Colonic mucosa (tissue), 4 donors: ENCODE data around the gene MIB1. TPM values are rescaled to one million over a fixed set of nuclear protein-coding genes. Genes with fewer than 3 reads are reported as not detected.

Experiments
- DNase-seq: peaks from one replicate; pipeline ENCODE4 v3.0.0-alpha.2; 2020
- H3K27ac ChIP-seq: fragments of 200-600 bp; one replicate; pipeline ENCODE4 v1.8.0; 2021
- H3K27me3 ChIP-seq: fragments of 200-600 bp; one replicate; pipeline ENCODE4 v1.8.0; 2021
- H3K36me3 ChIP-seq: fragments of 200-600 bp; one replicate; pipeline ENCODE4 v1.8.0; 2021
- H3K4me1 ChIP-seq: fragments of 200-600 bp; one replicate; pipeline ENCODE4 v1.8.0; 2021; ENCODE audit warnings: mild to moderate bottlenecking
- H3K4me3 ChIP-seq: fragments of 200-600 bp; one replicate; pipeline ENCODE4 v1.8.0; 2021
- H3K9ac ChIP-seq, 2 donors: one replicate each; pipeline ENCODE4 v1.7.0; 2013; ENCODE audit warnings: control low read depth in 2 of 2, low read depth in 2 of 2, low read length in 2 of 2
- H3K9me3 ChIP-seq: fragments of 200-600 bp; one replicate; pipeline ENCODE4 v1.8.0; 2021
- intact Hi-C: fragments of 100-400 bp; cut with DNase I; formaldehyde crosslinking; loops from one replicate; pipeline ENCODE4 v1.14.1; 2022
- total RNA-seq, 2 donors: library from RNA; stranded (reverse); fragmentation: NEBNext Ultra II Directional in 1 of 2; extraction: Animal tissue kit (Norgen Biotek cat#: 25700) in 1 of 2; gene quantifications; one replicate each; pipeline ENCODE4 v1.2.1, GENCODE V29; 2021
- TF ChIP-seq, protein P1 (sequence below): fragments of 200-600 bp; IDR thresholded peaks from one replicate; pipeline ENCODE4 v1.8.0; 2022; ENCODE audit warnings: antibody characterized with exemption, mild to moderate bottlenecking
- donor health status: healthy.
- donor health status: DM: no; HTN: no; CAD: no.
- donor health status: DM: no; HTN: no; CAD: no.

Gene MIB1
- 10 to 100 TPM; 23.4 to 39.3 TPM for total RNA-seq

DNA sequence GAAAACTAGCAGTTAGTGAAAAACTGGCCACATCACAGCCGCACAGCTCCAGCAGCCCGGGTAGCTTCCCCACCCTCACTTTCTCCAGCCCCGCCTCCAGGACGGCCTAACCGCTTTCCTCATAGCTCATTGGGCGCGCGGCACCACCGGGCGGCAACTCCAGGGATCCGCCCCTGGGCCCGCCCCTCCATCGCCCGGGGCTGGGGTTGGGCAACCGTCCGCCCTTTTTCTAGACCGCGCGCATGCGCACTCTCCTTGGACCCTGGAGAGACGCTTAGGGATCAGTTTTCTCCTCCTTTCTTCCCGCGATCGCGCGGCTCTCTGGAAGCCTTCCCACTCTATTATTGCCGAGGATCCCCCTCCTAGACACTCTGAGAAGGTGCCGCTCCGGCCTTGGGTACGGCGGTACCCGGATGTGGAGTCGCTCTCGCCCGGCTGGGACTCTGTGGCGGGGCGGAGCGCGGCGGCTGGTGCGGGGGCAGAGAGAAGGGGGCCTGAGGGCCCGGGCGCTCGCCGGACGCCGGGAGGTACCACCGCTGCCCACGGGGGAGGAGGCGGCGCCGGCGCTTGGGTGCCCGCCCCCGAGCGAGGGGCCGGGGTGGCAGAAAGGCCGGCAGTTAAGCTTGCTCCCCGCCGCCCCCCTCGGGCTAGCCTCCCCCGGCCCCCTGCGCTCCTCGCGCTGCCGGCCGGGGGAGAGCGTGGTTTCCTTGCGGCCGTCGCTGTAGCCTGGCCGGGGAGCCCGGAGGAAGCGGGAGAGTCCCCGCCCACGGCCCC lies at the start of gene MIB1:
Gene MIB1, plus strand, starts transcription at position 255 of the 774 bp plus-strand sequence. CDS start 792 bp downstream, outside the sequence.
- Histone ChIP-seq H3K27me3 (no peaks in the 10 kb centered on the region), H3K27ac (peak within 1 kb of the TSS; percentile 99), H3K9me3 (no peaks in the 10 kb centered on the region), H3K36me3 (no peaks in the 10 kb centered on the region), H3K4me1 (no peaks in the 10 kb centered on the region), H3K9ac (peak within 1 kb of the TSS; percentile 83 to 89), H3K4me3 (peak within 1 kb of the TSS; percentile 88)
- intact Hi-C loops: loop anchor here (5.0 kb wide), 1 partner anchor 128 kb away; the partner anchor contains the start of gene SNRPD1
- TF ChIP-seq, protein P1, sequence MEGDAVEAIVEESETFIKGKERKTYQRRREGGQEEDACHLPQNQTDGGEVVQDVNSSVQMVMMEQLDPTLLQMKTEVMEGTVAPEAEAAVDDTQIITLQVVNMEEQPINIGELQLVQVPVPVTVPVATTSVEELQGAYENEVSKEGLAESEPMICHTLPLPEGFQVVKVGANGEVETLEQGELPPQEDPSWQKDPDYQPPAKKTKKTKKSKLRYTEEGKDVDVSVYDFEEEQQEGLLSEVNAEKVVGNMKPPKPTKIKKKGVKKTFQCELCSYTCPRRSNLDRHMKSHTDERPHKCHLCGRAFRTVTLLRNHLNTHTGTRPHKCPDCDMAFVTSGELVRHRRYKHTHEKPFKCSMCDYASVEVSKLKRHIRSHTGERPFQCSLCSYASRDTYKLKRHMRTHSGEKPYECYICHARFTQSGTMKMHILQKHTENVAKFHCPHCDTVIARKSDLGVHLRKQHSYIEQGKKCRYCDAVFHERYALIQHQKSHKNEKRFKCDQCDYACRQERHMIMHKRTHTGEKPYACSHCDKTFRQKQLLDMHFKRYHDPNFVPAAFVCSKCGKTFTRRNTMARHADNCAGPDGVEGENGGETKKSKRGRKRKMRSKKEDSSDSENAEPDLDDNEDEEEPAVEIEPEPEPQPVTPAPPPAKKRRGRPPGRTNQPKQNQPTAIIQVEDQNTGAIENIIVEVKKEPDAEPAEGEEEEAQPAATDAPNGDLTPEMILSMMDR: no peak
- DNase-seq: peak; percentile 99

DNA sequence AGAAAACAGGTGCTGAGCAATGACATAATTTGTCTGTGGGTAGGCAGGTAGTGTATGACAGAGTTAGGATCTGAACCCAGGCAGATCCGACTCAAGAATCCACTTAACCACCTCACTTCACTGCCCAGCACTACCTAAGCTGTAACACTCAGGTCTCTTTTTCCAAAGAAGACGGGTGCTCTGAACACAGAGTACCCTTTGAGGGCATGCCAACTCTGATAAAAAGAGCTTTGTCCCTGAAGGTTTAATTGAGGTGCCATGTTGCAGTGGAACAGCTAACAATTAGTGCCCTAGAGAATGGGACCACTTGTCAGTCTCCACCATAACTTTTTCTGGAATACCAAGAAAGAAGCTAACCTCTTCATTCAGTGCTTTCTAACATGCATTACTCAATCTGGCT lies 47.3 kb upstream of the MIB1 start:
- Histone ChIP-seq H3K4me3 (no peak overlapping the region), H3K36me3 (peaks cover 7% of the 10 kb centered on the region)
- intact Hi-C loops: no loop called here

DNA sequence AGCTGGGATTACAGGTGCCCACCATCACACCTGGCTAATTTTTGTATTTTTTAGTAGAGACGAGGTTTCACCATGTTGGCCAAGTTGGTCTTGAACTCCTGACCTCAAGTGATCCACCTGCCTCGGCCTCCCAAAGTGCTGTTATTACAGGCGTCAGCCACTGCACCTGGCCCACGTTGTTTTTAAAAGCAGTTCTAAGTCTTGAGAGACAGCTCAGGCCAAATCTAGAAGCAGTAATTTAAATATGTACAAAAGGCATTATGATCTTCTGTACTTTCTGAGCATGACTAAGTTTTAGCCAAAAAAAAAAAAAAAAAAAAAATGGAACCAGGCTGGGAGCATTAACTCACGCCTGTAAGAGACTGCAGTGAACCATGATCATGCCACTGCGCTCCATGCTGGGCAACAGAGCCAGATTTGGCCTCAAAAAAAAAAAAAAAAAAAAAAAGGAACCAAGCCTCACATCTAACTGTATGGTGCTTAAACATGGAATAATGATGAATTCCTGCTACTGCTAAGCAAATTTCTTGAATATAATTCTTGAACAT lies 40.0 kb upstream of the MIB1 start:
- no peak overlapping the region for H3K27ac ChIP-seq
- TF ChIP-seq, protein P1: no peak
- no peak overlapping the region for H3K4me3 ChIP-seq
- intact Hi-C loops: no loop called here
- H3K9ac ChIP-seq: no peak overlapping the region
- H3K9me3 ChIP-seq: no peaks in the 10 kb centered on the region
- no peaks in the 10 kb centered on the region for H3K27me3 ChIP-seq
- peaks cover under 1% of the 10 kb centered on the region for H3K36me3 ChIP-seq
- no peak for DNase-seq
- H3K4me1 ChIP-seq: no peaks in the 10 kb centered on the region

More for the DNA sequence above, 47.3 kb upstream of the MIB1 start:
- no peak for DNase-seq
- Histone ChIP-seq H3K27me3 (no peaks in the 10 kb centered on the region), H3K9ac (no peak overlapping the region), H3K9me3 (no peaks in the 10 kb centered on the region), H3K4me1 (no peaks in the 10 kb centered on the region), H3K27ac (no peak overlapping the region)
- TF ChIP-seq, protein P1: no peak

DNA sequence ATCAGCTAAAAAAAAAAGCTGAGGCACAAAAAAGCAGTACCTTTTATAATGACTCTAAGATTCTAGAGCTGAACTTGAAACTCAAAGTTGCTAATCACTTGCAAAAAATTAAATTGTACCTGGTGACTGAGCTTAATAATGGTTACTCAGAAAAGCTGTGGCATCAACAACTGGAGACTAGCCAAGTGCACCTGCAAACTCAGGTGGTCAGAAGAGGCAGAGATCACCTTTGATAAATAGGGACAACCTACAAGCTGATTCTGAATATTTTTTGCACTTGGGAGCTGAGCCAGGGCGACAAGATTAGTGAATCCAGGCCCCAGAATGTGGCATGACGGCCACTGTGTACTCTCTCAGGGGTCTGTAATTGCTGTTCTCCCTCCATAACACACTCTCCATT lies 39.0 kb upstream of the MIB1 start:
- Histone ChIP-seq H3K9ac (no peak overlapping the region), H3K27ac (no peak overlapping the region), H3K4me3 (no peak overlapping the region), H3K27me3 (no peaks in the 10 kb centered on the region), H3K4me1 (no peaks in the 10 kb centered on the region), H3K36me3 (no peaks in the 10 kb centered on the region), H3K9me3 (no peaks in the 10 kb centered on the region)
- TF ChIP-seq, protein P1: no peak
- intact Hi-C loops: no loop called here
- DNase-seq: no peak

DNA sequence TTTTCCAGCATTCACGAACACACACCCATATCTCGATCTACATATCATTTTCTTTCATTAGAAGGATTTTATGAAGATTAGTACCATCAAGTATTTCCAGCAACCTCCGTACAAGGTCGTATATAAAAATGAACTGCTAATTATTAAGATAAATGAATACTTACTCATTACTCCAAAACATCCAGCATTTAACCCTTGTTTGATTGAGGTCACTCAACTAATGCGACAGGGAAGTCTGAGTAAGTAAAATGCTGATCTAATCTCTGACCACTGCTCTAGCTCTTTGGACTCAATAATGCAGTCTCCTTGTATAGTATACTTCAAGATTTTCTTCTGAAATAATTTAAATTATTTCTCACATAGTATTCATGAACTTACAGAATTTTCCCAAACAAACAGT lies 38.0 kb upstream of the MIB1 start:
- Histone ChIP-seq H3K27ac (no peak overlapping the region), H3K9ac (no peak overlapping the region), H3K4me1 (no peaks in the 10 kb centered on the region), H3K36me3 (no peaks in the 10 kb centered on the region), H3K4me3 (peak overlapping the region; percentile 91), H3K27me3 (no peaks in the 10 kb centered on the region), H3K9me3 (no peaks in the 10 kb centered on the region)
- TF ChIP-seq, protein P1: no peak
- DNase-seq: no peak
- intact Hi-C loops: no loop called here
